Immature natural killer cell (primary cell): Measurements from ENCODE around the gene ZNF831. TPM values are rescaled to one million over a fixed set of nuclear protein-coding genes. Genes with fewer than 3 reads are reported as not detected.

Source experiments
- DNase-seq, 3 donors: peaks; one replicate each; pipeline ENCODE4 v3.0.0; 2022; ENCODE audit warnings: mixed read lengths in 1 of 3
- H3K27ac Mint-ChIP-seq, 6 donors: one replicate each; pipeline ENCODE4 v1.8.0; 2020; ENCODE audit warnings: mixed read lengths in 6 of 6, mild to moderate bottlenecking in 5 of 6, inconsistent platforms in 4 of 6, moderate library complexity in 3 of 6
- H3K27me3 Mint-ChIP-seq, 3 donors: one replicate each; pipeline ENCODE4 v1.8.0; 2020 to 2021; ENCODE audit warnings: low read depth in 3 of 3, mild to moderate bottlenecking in 3 of 3, mixed read lengths in 3 of 3, moderate library complexity in 3 of 3, inconsistent platforms in 1 of 3
- H3K36me3 Mint-ChIP-seq, 3 donors: one replicate each; pipeline ENCODE4 v1.8.0; 2020; ENCODE audit warnings: mixed read lengths in 3 of 3, inconsistent platforms in 2 of 3, mild to moderate bottlenecking in 2 of 3
- H3K4me1 Mint-ChIP-seq, 2 donors: one replicate each; pipeline ENCODE4 v1.8.0; 2020; ENCODE audit warnings: inconsistent platforms in 2 of 2, mild to moderate bottlenecking in 2 of 2, mixed read lengths in 2 of 2, moderate library complexity in 1 of 2
- H3K4me3 Mint-ChIP-seq, 5 donors: one replicate each; pipeline ENCODE4 v1.8.0; 2020; ENCODE audit warnings: mild to moderate bottlenecking in 5 of 5, mixed read lengths in 5 of 5, inconsistent platforms in 3 of 5, moderate library complexity in 3 of 5
- H3K9me3 Mint-ChIP-seq, 6 donors: one replicate each; pipeline ENCODE4 v1.8.0; 2020; ENCODE audit warnings: mild to moderate bottlenecking in 6 of 6, mixed read lengths in 6 of 6, inconsistent platforms in 4 of 6, moderate library complexity in 3 of 6
- polyA plus RNA-seq, 3 donors: library from polyadenylated mRNA; unstranded; fragments of 300-500 nt; fragmentation: Illumina TruSeq; gene quantifications; one replicate each; pipeline ENCODE4 v1.2.3, GENCODE V29; 2021

Gene ZNF831
- polyA plus RNA-seq, 3 donors from 2014 or later: 0.59 to 8.4 (median 2.0) TPM

GRCh38 chr20:59127839-59128238 lies 35.8 kb upstream of the ZNF831 start:
- Mint-ChIP-seq H3K27ac (no peak overlapping the region), H3K4me3 (no peak overlapping the region), H3K27me3 (peaks cover 0 to 9% (median 2%) of the 10 kb centered on the region in 3 donors), H3K9me3 (no peaks in the 10 kb centered on the region), H3K4me1 (peaks cover 16 to 20% of the 10 kb centered on the region in 2 donors), H3K36me3 (no peaks in the 10 kb centered on the region)
- no peak for DNase-seq

- peaks cover 0 to 5% of the 10 kb centered on the region in 2 donors for H3K4me1 Mint-ChIP-seq
- no peaks in the 10 kb centered on the region for H3K36me3 Mint-ChIP-seq
- no peaks in the 10 kb centered on the region for H3K9me3 Mint-ChIP-seq
- H3K27me3 Mint-ChIP-seq: peaks cover 0 to 8% (median 3%) of the 10 kb centered on the region in 3 donors
- H3K4me3 Mint-ChIP-seq: no peak overlapping the region
- no peak overlapping the region for H3K27ac Mint-ChIP-seq
- no peak for DNase-seq
Measured at GRCh38 chr20:59131551-59132285, 31.9 kb upstream of the ZNF831 start.

GRCh38 chr20:59134182-59134581 lies 29.4 kb upstream of the ZNF831 start:
- DNase-seq: no peak
- Mint-ChIP-seq H3K27ac (no peak overlapping the region), H3K27me3 (peaks cover 0 to 4% (median 3%) of the 10 kb centered on the region in 3 donors), H3K4me3 (no peak overlapping the region), H3K4me1 (peaks cover 0 to 2% of the 10 kb centered on the region in 2 donors), H3K36me3 (no peaks in the 10 kb centered on the region), H3K9me3 (no peaks in the 10 kb centered on the region)

GRCh38 chr20:59135093-59135492 lies 28.5 kb upstream of the ZNF831 start:
- H3K9me3 Mint-ChIP-seq: no peaks in the 10 kb centered on the region
- H3K27me3 Mint-ChIP-seq: peaks cover 0 to 3% (median 2%) of the 10 kb centered on the region in 3 donors
- no peak for DNase-seq
- H3K4me3 Mint-ChIP-seq: no peak overlapping the region
- H3K27ac Mint-ChIP-seq: no peak overlapping the region
- no peaks in the 10 kb centered on the region for H3K36me3 Mint-ChIP-seq
- H3K4me1 Mint-ChIP-seq: peaks cover 7 to 9% of the 10 kb centered on the region in 2 donors

GRCh38 chr20:59136027-59136426 lies 27.6 kb upstream of the ZNF831 start:
- no peak for DNase-seq
- Mint-ChIP-seq H3K9me3 (no peaks in the 10 kb centered on the region), H3K27me3 (peaks cover 0 to 3% (median 2%) of the 10 kb centered on the region in 3 donors), H3K4me3 (no peak overlapping the region), H3K36me3 (no peaks in the 10 kb centered on the region), H3K27ac (no peak overlapping the region), H3K4me1 (peaks cover 10 to 16% of the 10 kb centered on the region in 2 donors)

GRCh38 chr20:59137532-59137931 lies 26.1 kb upstream of the ZNF831 start:
- Mint-ChIP-seq H3K4me1 (peaks cover 13 to 16% of the 10 kb centered on the region in 2 donors), H3K9me3 (no peaks in the 10 kb centered on the region), H3K27ac (no peak overlapping the region), H3K27me3 (peaks cover 0 to 3% (median 2%) of the 10 kb centered on the region in 3 donors), H3K36me3 (no peaks in the 10 kb centered on the region), H3K4me3 (no peak overlapping the region)
- no peak for DNase-seq

GRCh38 chr20:59138114-59138748 lies 25.4 kb upstream of the ZNF831 start:
- H3K27me3 Mint-ChIP-seq: peaks cover 0 to 3% (median 2%) of the 10 kb centered on the region in 3 donors
- peaks cover 13 to 16% of the 10 kb centered on the region in 2 donors for H3K4me1 Mint-ChIP-seq
- no peak overlapping the region for H3K4me3 Mint-ChIP-seq
- H3K27ac Mint-ChIP-seq: no peak overlapping the region
- no peak for DNase-seq
- H3K36me3 Mint-ChIP-seq: no peaks in the 10 kb centered on the region
- no peaks in the 10 kb centered on the region for H3K9me3 Mint-ChIP-seq

GRCh38 chr20:59139998-59140397 lies 23.6 kb upstream of the ZNF831 start:
- Mint-ChIP-seq H3K4me3 (peak overlapping the region in 1 of 5 donors; percentile 29), H3K27me3 (peaks cover 2 to 4% (median 3%) of the 10 kb centered on the region in 3 donors), H3K27ac (peak overlapping the region in 4 of 6 donors; percentile 12 to 57 (median 42)), H3K36me3 (no peaks in the 10 kb centered on the region), H3K4me1 (peaks cover 24 to 34% of the 10 kb centered on the region in 2 donors), H3K9me3 (no peaks in the 10 kb centered on the region)
- DNase-seq: no peak

GRCh38 chr20:59141818-59142581 lies 21.6 kb upstream of the ZNF831 start:
- Mint-ChIP-seq H3K27me3 (peaks cover 2 to 8% (median 6%) of the 10 kb centered on the region in 3 donors), H3K4me1 (peaks cover 44 to 54% of the 10 kb centered on the region in 2 donors), H3K4me3 (no peak overlapping the region), H3K36me3 (no peaks in the 10 kb centered on the region), H3K27ac (peak overlapping the region in 1 of 6 donors; percentile 18), H3K9me3 (no peaks in the 10 kb centered on the region)
- no peak for DNase-seq

GRCh38 chr20:59143326-59143725 lies 20.3 kb upstream of the ZNF831 start:
- Mint-ChIP-seq H3K36me3 (no peaks in the 10 kb centered on the region), H3K27me3 (peaks cover 10 to 14% (median 14%) of the 10 kb centered on the region in 3 donors), H3K4me1 (peaks cover 56 to 66% of the 10 kb centered on the region in 2 donors), H3K27ac (peak overlapping the region in 1 of 6 donors; percentile 93), H3K4me3 (no peak overlapping the region), H3K9me3 (no peaks in the 10 kb centered on the region)
- DNase-seq: no peak

GRCh38 chr20:59144179-59144830 lies 19.3 kb upstream of the ZNF831 start:
- peaks cover 63 to 73% of the 10 kb centered on the region in 2 donors for H3K4me1 Mint-ChIP-seq
- peak overlapping the region; percentile 47 to 93 (median 82) for H3K27ac Mint-ChIP-seq
- no peaks in the 10 kb centered on the region for H3K9me3 Mint-ChIP-seq

GRCh38 chr20:59144831-59145196 lies 18.8 kb upstream of the ZNF831 start:
- no peaks in the 10 kb centered on the region for H3K9me3 Mint-ChIP-seq
- peak overlapping the region; percentile 47 to 93 (median 82) for H3K27ac Mint-ChIP-seq
- no peaks in the 10 kb centered on the region for H3K36me3 Mint-ChIP-seq
- H3K4me1 Mint-ChIP-seq: peaks cover 67 to 73% of the 10 kb centered on the region in 2 donors
- H3K27me3 Mint-ChIP-seq: peaks cover 19 to 26% (median 19%) of the 10 kb centered on the region in 3 donors
- peak overlapping the region in 4 of 5 donors; percentile 42 to 65 (median 58) for H3K4me3 Mint-ChIP-seq
- DNase-seq: no peak

More at GRCh38 chr20:59144179-59144830, 19.3 kb upstream of the ZNF831 start:
- Mint-ChIP-seq H3K36me3 (no peaks in the 10 kb centered on the region), H3K27me3 (peaks cover 17 to 22% (median 17%) of the 10 kb centered on the region in 3 donors), H3K4me3 (peak overlapping the region in 3 of 5 donors; percentile 56 to 65 (median 59))
- peak in 1 of 3 donors; percentile 56 for DNase-seq

- no peaks in the 10 kb centered on the region for H3K36me3 Mint-ChIP-seq
- peak overlapping the region; percentile 56 to 93 (median 80) for H3K27ac Mint-ChIP-seq
- peaks cover 21 to 29% (median 24%) of the 10 kb centered on the region in 3 donors for H3K27me3 Mint-ChIP-seq
- no peaks in the 10 kb centered on the region for H3K9me3 Mint-ChIP-seq
- no peak for DNase-seq
- H3K4me3 Mint-ChIP-seq: peak overlapping the region; percentile 40 to 68 (median 60)
- H3K4me1 Mint-ChIP-seq: peaks cover 67 to 73% of the 10 kb centered on the region in 2 donors
Measured at GRCh38 chr20:59145247-59145923, 18.2 kb upstream of the ZNF831 start.
